ENCODE measurements around the gene PIP5KL1.

GRCh38 chr9:127927988-127928675, 2.4 kb downstream of the PIP5KL1 start:
- TF ChIP-seq CTCF (IDR thresholded peaks at IDR 0.05; ENCODE audit: low read length) = no peak
- no peak for TF ChIP-seq EZH2 (IDR thresholded peaks at IDR 0.05; ENCODE audit: borderline replicate concordance, low read length)
